Peyer's patch (tissue), 4 donors: ENCODE measurements around the gene CELSR2. TPM values are rescaled to one million over a fixed set of nuclear protein-coding genes. Genes with fewer than 3 reads are reported as not detected.
"Not testable (repeated sequence)": the region's sequence is repeated elsewhere in the genome, so short reads cannot be mapped to it uniquely, and the experiment has no call there.

ENCODE experiments used
- DNase-seq, 3 donors: peaks; one replicate each; pipeline ENCODE4 v3.0.0-alpha.2; 2017 to 2019
- H3K27ac ChIP-seq, 4 donors: fragments of 200-600 bp; sonication (generic); one replicate each; pipeline ENCODE4 v1.5.1; 2016 to 2019
- H3K27me3 ChIP-seq, 2 donors: fragments of 200-600 bp; sonication (generic); one replicate each; pipeline ENCODE4 v1.5.1; 2019
- H3K36me3 ChIP-seq, 3 donors: fragments of 200-600 bp; sonication (generic); one replicate each; pipeline ENCODE4 v1.5.1; 2016 to 2019
- H3K4me1 ChIP-seq, 4 donors: fragments of 200-600 bp; sonication (generic); one replicate each; pipeline ENCODE4 v1.5.1; 2016 to 2019
- H3K4me3 ChIP-seq, 4 donors: fragments of 200-600 bp; sonication (generic); 1 replicate in 3 of 4; 2 replicates in 1 of 4; pipeline ENCODE4 v1.5.1; 2016 to 2019; ENCODE audit warnings: mild to moderate bottlenecking in 1 of 4
- H3K9me3 ChIP-seq, 4 donors: fragments of 200-600 bp; sonication (generic); one replicate each; pipeline ENCODE4 v1.5.1; 2016 to 2019; ENCODE audit warnings: mild to moderate bottlenecking in 1 of 4
- CTCF ChIP-seq, 6 experiments: fragments of 450-650 bp in 4 of 6; fragments of 200-600 bp in 2 of 6; sonication (generic) in 1 of 6; IDR thresholded peaks; one replicate each; pipeline ENCODE4 v1.5.1; 2017 to 2019; ENCODE audit warnings: antibody characterized with exemption in 6 of 6, mild to moderate bottlenecking in 3 of 6, moderate library complexity in 1 of 6
- POLR2A ChIP-seq, 2 donors: fragments of 450-650 bp; IDR thresholded peaks; one replicate each; pipeline ENCODE4 v1.5.1; 2017; ENCODE audit warnings: antibody characterized with exemption in 2 of 2, mild to moderate bottlenecking in 2 of 2, moderate library complexity in 2 of 2
- total RNA-seq, 4 donors: library from RNA; depleted of rRNA; stranded (reverse); fragments of >200 nt; gene quantifications; one replicate each; pipeline ENCODE4 v1.1.0, GENCODE V29; 2016

CELSR2 gene
- total RNA-seq, 4 donors from 2014 or later: 2.6 to 6.4 (median 4.6) TPM

- H3K27me3 ChIP-seq: no peaks in the 10 kb centered on the region
- TF ChIP-seq CTCF (IDR thresholded peaks at IDR 0.05) (no peak), POLR2A (IDR thresholded peaks at IDR 0.05) (peak; percentile 78 to 81)
- H3K36me3 ChIP-seq: no peaks in the 10 kb centered on the region
- peak within 1 kb of the TSS; percentile 59 to 81 (median 75) for H3K4me3 ChIP-seq
- DNase-seq: peak; percentile 83 to 94 (median 93)
- peak within 1 kb of the TSS; percentile 79 to 91 (median 90) for H3K27ac ChIP-seq
- no peaks in the 10 kb centered on the region for H3K9me3 ChIP-seq
- peaks cover 0 to 31% (median 4%) of the 10 kb centered on the region in 4 donors for H3K4me1 ChIP-seq
Measured at GRCh38 chr1:109213824-109214693, 35.3 kb upstream of the CELSR2 start, which contains the start of gene SARS1. TSS of gene SARS1 (plus strand) at chr1:109213918. CDS start at chr1:109213993, 75 bp downstream.

GRCh38 chr1:109214695-109215623 is 34.4 kb upstream of the CELSR2 start:
- Histone ChIP-seq H3K4me3 (peak overlapping the region; percentile 59 to 81 (median 75)), H3K36me3 (no peaks in the 10 kb centered on the region), H3K27me3 (no peaks in the 10 kb centered on the region), H3K9me3 (no peaks in the 10 kb centered on the region), H3K27ac (peak overlapping the region; percentile 79 to 91 (median 90)), H3K4me1 (peaks cover 0 to 31% (median 4%) of the 10 kb centered on the region in 4 donors)
- peak in 2 of 3 donors; percentile 35 to 66 for DNase-seq
- TF ChIP-seq CTCF (IDR thresholded peaks at IDR 0.05) (no peak), POLR2A (IDR thresholded peaks at IDR 0.05) (no peak)

- Histone ChIP-seq H3K9me3 (no peaks in the 10 kb centered on the region), H3K4me1 (peaks cover 0 to 31% (median 4%) of the 10 kb centered on the region in 4 donors), H3K27me3 (no peaks in the 10 kb centered on the region), H3K27ac (no peak overlapping the region), H3K36me3 (peaks cover 0 to 4% (median 0%) of the 10 kb centered on the region in 3 donors), H3K4me3 (no peak overlapping the region)
- DNase-seq: no peak
- TF ChIP-seq POLR2A (IDR thresholded peaks at IDR 0.05): no peak
- TF ChIP-seq CTCF (IDR thresholded peaks at IDR 0.05): no peak
Measured at GRCh38 chr1:109216662-109217061, 32.7 kb upstream of the CELSR2 start.

GRCh38 chr1:109218516-109218915 is 30.8 kb upstream of the CELSR2 start:
- Histone ChIP-seq H3K27ac (peak overlapping the region in 1 of 4 donors; percentile 55), H3K36me3 (peaks cover 0 to 4% (median 0%) of the 10 kb centered on the region in 3 donors), H3K4me1 (peaks cover 0 to 31% (median 4%) of the 10 kb centered on the region in 4 donors), H3K27me3 (no peaks in the 10 kb centered on the region), H3K9me3 (no peaks in the 10 kb centered on the region), H3K4me3 (no peak overlapping the region)
- TF ChIP-seq POLR2A (IDR thresholded peaks at IDR 0.05): peak in 1 of 2 donors; percentile 37
- TF ChIP-seq CTCF (IDR thresholded peaks at IDR 0.05): no peak
- peak in 2 of 3 donors; percentile 66 to 82 for DNase-seq

GRCh38 chr1:109221201-109221600 is 28.1 kb upstream of the CELSR2 start:
- Histone ChIP-seq H3K36me3 (peaks cover 0 to 19% (median 0%) of the 10 kb centered on the region in 3 donors), H3K4me1 (peaks cover 0 to 15% (median 1%) of the 10 kb centered on the region in 4 donors)
- not testable (repeated sequence) for DNase-seq, H3K27ac ChIP-seq, H3K4me3 ChIP-seq, H3K9me3 ChIP-seq, H3K27me3 ChIP-seq
